HepG2 (cell line): Measurements from ENCODE around the gene C22orf15. TPM values are rescaled to one million over a fixed set of nuclear protein-coding genes. Genes with fewer than 3 reads are reported as not detected.
A peak's percentile ranks its signal among the peaks of the same experiment; 100 is the strongest.

Experiments
- GABPA ChIP-seq, 2 experiments: IDR thresholded peaks; 2 replicates each; pipeline ENCODE4 v1.6.1; 2011 to 2016; ENCODE audit warnings: low read depth in 2 of 2, low read length in 1 of 2, missing biosample characterization in 1 of 2, missing genetic modification characterization in 1 of 2
- GATAD1 ChIP-seq: IDR thresholded peaks from 2 replicates; pipeline ENCODE4 v1.6.1; 2016; ENCODE audit warnings: missing genetic modification reagents, missing compliant biosample characterization
- HIC2 ChIP-seq: sonication (generic); formaldehyde crosslinking; IDR thresholded peaks from 2 replicates; pipeline ENCODE4 v1.9.0; 2022; ENCODE audit warnings: low read depth, missing genetic modification reagents
- KLF15 ChIP-seq: sonication (generic); formaldehyde crosslinking; IDR thresholded peaks from 2 replicates; pipeline ENCODE4 v1.8.1; 2023; ENCODE audit warnings: borderline replicate concordance, mild to moderate bottlenecking, inconsistent platforms, missing genetic modification reagents, mixed read lengths
- RFXAP ChIP-seq: sonication (generic); formaldehyde crosslinking; IDR thresholded peaks from 2 replicates; pipeline ENCODE4 v1.4.0; 2020; ENCODE audit warnings: missing genetic modification reagents, borderline replicate concordance
- SCMH1 ChIP-seq: sonication (generic); formaldehyde crosslinking; IDR thresholded peaks from 2 replicates; pipeline ENCODE4 v1.9.0; 2021; ENCODE audit warnings: missing genetic modification reagents, mild to moderate bottlenecking, borderline replicate concordance
- SRF ChIP-seq: IDR thresholded peaks from 2 replicates; pipeline ENCODE4 v1.6.1; 2011; ENCODE audit warnings: mild to moderate bottlenecking, low read depth, low read length, moderate library complexity
- TSC22D2 ChIP-seq: sonication (generic); formaldehyde crosslinking; IDR thresholded peaks from 2 replicates; pipeline ENCODE4 v1.5.1; 2020; ENCODE audit warnings: missing genetic modification reagents, mild to moderate bottlenecking, borderline replicate concordance
- ZBTB2 ChIP-seq: sonication (generic); formaldehyde crosslinking; IDR thresholded peaks from 2 replicates; pipeline ENCODE4 v1.8.0; 2022; ENCODE audit warnings: low read depth, missing genetic modification reagents
- ZNF12 ChIP-seq: sonication (generic); formaldehyde crosslinking; IDR thresholded peaks from 2 replicates; pipeline ENCODE4 v1.5.0; 2020; ENCODE audit warnings: missing genetic modification reagents
- ZNF792 ChIP-seq: IDR thresholded peaks from 2 replicates; pipeline ENCODE4 v1.6.1; 2016
- ZSCAN20 ChIP-seq: sonication (generic); formaldehyde crosslinking; IDR thresholded peaks from 2 replicates; pipeline ENCODE4 v1.4.0; 2020; ENCODE audit warnings: missing genetic modification reagents, mild to moderate bottlenecking, borderline replicate concordance
- polyA plus RNA-seq, 8 experiments: library from polyadenylated mRNA; depleted of rRNA in 3 of 8; stranded (reverse) in 7 of 8; unstranded in 1 of 8; fragments of >200 nt; fragmentation: Illumina TruSeq in 4 of 8; extraction: Trizol in 4 of 8; gene quantifications; 2 replicates each; pipeline versions ENCODE4 v1.2.1 to v1.2.3, GENCODE V29; 2011 to 2016; ENCODE audit warnings: low read depth in 4 of 8, missing spikeins in 1 of 8, mixed read lengths in 1 of 8; ENCODE audit not compliant: insufficient read depth in 1 of 8
- total RNA-seq, 5 experiments: library from RNA; depleted of rRNA; stranded (reverse); fragments of >200 nt; fragmentation: Illumina TruSeq; extraction: Trizol; gene quantifications; 2 replicates each; pipeline ENCODE4 v1.2.3, GENCODE V29; 2016; ENCODE audit warnings: low read depth in 1 of 5
- TF ChIP-seq, protein P1 (sequence below), 2 experiments: sonication (generic) in 1 of 2; formaldehyde crosslinking in 1 of 2; IDR thresholded peaks; 2 replicates each; pipeline versions ENCODE4 v1.5.1 to v1.6.1; 2011 to 2020; ENCODE audit warnings: borderline replicate concordance in 1 of 2, low read depth in 1 of 2, low read length in 1 of 2, mild to moderate bottlenecking in 1 of 2, missing genetic modification reagents in 1 of 2, moderate library complexity in 1 of 2
- TF ChIP-seq, protein P2 (sequence below): sonication (generic); formaldehyde crosslinking; IDR thresholded peaks from 2 replicates; pipeline ENCODE4 v1.4.0; 2020; ENCODE audit warnings: missing genetic modification reagents
- TF ChIP-seq, protein P3 (sequence below): sonication (generic); formaldehyde crosslinking; IDR thresholded peaks from 2 replicates; pipeline ENCODE4 v1.4.0; 2020; ENCODE audit warnings: missing genetic modification reagents

C22orf15 gene
- total and polyA plus RNA-seq, 2 of the 13 experiments (the other 11 are each of a cell fraction or from before 2014, with no cell fraction given) = not detected

GRCh38 chr22:23716811-23717801, 45.7 kb upstream of the C22orf15 start (continued):
- TF ChIP-seq TSC22D2 (CRISPR knock-in tag) (no peak), SCMH1 (CRISPR knock-in tag) (no peak), ZSCAN20 (no peak; the same call in 1 of the 2 replicates), ZBTB2 (peak; percentile 78; the same call in 1 of the 2 replicates), RFXAP (CRISPR knock-in tag) (peak; percentile 75), SRF (no peak), HIC2 (no peak), ZNF792 (peak; percentile 49; the same call in 1 of the 2 replicates), ZNF12 (CRISPR knock-in tag) (no peak), GABPA (IDR thresholded peaks at IDR 0.05; ENCODE audit: low read depth, low read length) (no peak), GABPA (CRISPR knock-in tag; IDR thresholded peaks at IDR 0.05; ENCODE audit: low read depth) (peak; percentile 79), GATAD1 (CRISPR knock-in tag) (peak; percentile 84), KLF15 (no peak)
- TF ChIP-seq, protein P1, sequence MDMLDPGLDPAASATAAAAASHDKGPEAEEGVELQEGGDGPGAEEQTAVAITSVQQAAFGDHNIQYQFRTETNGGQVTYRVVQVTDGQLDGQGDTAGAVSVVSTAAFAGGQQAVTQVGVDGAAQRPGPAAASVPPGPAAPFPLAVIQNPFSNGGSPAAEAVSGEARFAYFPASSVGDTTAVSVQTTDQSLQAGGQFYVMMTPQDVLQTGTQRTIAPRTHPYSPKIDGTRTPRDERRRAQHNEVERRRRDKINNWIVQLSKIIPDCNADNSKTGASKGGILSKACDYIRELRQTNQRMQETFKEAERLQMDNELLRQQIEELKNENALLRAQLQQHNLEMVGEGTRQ (IDR thresholded peaks at IDR 0.05; ENCODE audit: low read depth, low read length) = peak; percentile 43; the same call in 1 of the 2 replicates
- TF ChIP-seq, protein P1 (CRISPR knock-in tag; IDR thresholded peaks at IDR 0.05; ENCODE audit: borderline replicate concordance) = peak; percentile 90; the same call in 1 of the 2 replicates
- TF ChIP-seq, protein P2, sequence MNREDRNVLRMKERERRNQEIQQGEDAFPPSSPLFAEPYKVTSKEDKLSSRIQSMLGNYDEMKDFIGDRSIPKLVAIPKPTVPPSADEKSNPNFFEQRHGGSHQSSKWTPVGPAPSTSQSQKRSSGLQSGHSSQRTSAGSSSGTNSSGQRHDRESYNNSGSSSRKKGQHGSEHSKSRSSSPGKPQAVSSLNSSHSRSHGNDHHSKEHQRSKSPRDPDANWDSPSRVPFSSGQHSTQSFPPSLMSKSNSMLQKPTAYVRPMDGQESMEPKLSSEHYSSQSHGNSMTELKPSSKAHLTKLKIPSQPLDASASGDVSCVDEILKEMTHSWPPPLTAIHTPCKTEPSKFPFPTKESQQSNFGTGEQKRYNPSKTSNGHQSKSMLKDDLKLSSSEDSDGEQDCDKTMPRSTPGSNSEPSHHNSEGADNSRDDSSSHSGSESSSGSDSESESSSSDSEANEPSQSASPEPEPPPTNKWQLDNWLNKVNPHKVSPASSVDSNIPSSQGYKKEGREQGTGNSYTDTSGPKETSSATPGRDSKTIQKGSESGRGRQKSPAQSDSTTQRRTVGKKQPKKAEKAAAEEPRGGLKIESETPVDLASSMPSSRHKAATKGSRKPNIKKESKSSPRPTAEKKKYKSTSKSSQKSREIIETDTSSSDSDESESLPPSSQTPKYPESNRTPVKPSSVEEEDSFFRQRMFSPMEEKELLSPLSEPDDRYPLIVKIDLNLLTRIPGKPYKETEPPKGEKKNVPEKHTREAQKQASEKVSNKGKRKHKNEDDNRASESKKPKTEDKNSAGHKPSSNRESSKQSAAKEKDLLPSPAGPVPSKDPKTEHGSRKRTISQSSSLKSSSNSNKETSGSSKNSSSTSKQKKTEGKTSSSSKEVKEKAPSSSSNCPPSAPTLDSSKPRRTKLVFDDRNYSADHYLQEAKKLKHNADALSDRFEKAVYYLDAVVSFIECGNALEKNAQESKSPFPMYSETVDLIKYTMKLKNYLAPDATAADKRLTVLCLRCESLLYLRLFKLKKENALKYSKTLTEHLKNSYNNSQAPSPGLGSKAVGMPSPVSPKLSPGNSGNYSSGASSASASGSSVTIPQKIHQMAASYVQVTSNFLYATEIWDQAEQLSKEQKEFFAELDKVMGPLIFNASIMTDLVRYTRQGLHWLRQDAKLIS (CRISPR knock-in tag) = no peak
- TF ChIP-seq, protein P3, sequence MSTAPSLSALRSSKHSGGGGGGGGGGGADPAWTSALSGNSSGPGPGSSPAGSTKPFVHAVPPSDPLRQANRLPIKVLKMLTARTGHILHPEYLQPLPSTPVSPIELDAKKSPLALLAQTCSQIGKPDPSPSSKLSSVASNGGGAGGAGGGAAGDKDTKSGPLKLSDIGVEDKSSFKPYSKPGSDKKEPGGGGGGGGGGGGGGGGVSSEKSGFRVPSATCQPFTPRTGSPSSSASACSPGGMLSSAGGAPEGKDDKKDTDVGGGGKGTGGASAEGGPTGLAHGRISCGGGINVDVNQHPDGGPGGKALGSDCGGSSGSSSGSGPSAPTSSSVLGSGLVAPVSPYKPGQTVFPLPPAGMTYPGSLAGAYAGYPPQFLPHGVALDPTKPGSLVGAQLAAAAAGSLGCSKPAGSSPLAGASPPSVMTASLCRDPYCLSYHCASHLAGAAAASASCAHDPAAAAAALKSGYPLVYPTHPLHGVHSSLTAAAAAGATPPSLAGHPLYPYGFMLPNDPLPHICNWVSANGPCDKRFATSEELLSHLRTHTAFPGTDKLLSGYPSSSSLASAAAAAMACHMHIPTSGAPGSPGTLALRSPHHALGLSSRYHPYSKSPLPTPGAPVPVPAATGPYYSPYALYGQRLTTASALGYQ (CRISPR knock-in tag) = peak; percentile 62; the same call in 1 of the 2 replicates
